ENCODE data around the gene PCGF1. TPM values are rescaled to one million over a fixed set of nuclear protein-coding genes. Genes with fewer than 3 reads are reported as not detected.

The PCGF1 gene
- total and polyA plus RNA-seq, 9 of the 15 experiments (the other 6 are each of a cell fraction or from before 2014, with no cell fraction given), result 20.3 to 45.7 (median 29.3) TPM

DNA sequence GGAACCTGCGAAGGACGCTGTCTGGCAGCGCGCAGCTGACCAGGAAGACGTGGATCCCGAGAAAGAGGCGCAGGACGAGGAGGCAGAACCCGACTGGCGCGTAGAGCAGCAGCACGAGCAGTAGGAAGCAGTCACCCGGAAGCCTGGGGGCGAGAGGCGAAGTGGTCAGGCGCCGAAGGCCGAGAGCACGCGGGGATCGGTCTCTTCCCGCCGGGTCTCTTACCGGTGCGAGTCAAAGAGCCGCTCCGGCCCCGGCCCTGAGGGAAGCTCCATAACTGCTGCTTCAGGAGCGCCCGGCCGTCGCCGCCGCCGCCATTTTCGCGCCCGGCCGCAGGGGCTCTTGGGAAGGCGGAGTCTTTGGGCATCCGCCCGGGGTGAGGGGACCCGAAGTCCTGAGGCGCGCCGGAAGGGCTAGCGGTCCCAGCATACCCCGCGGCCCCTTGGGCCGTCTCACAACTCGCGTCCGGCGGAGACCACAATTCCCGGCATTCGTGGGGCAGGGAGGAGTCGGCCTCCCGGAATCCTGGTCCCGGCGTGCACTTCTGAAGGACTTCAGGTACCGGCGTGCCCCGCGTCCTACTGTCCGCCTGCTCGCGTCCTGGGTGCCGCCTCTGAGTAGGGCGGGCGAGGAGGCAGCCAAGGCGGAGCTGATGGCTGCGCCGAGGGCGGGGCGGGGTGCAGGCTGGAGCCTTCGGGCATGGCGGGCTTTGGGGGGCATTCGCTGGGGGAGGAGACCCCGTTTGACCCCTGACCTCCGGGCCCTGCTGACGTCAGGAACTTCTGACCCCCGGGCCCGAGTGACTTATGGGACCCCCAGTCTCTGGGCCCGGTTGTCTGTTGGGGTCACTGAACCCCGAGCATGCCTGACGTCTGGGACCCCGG is 22.1 kb upstream of the PCGF1 start, which contains the start of the genes AUP1 and HTRA2 (continued):
- TF ChIP-seq ZNF280B (CRISPR knock-in tag; IDR thresholded peaks at IDR 0.05) (no peak), ZFPM2 (CRISPR knock-in tag; IDR thresholded peaks at IDR 0.05) (no peak), TOE1 (IDR thresholded peaks at IDR 0.05; ENCODE audit: borderline replicate concordance) (no peak), TOE1 (CRISPR knock-in tag; IDR thresholded peaks at IDR 0.05; ENCODE audit: borderline replicate concordance, low read depth) (no peak), MBD2 (IDR thresholded peaks at IDR 0.05; ENCODE audit: borderline replicate concordance, low read depth) (peak; percentile 90), RBM39 (optimal IDR thresholded peaks at IDR 0.05; ENCODE audit: low read depth, low read length) (no peak), ESRRB (CRISPR knock-in tag; IDR thresholded peaks at IDR 0.05; ENCODE audit: borderline replicate concordance) (no peak), SMARCA5 (IDR thresholded peaks at IDR 0.05) (no peak), RFX7 (CRISPR knock-in tag; IDR thresholded peaks at IDR 0.05) (no peak), FOSL1 (tag; conservative IDR thresholded peaks at IDR 0.05) (no peak), TFE3 (CRISPR knock-in tag; IDR thresholded peaks at IDR 0.05) (no peak), NFE2 (IDR thresholded peaks at IDR 0.05; ENCODE audit: low read depth) (no peak), ZNF589 (CRISPR knock-in tag; IDR thresholded peaks at IDR 0.05; ENCODE audit: low read depth) (peak; percentile 57; the same call in 1 of the 2 replicates), ZNF282 (CRISPR knock-in tag; IDR thresholded peaks at IDR 0.05) (no peak), NR2C1 (IDR thresholded peaks at IDR 0.05) (peak; percentile 88), NR2C1 (tag; IDR thresholded peaks at IDR 0.05) (peak; percentile 90), THAP12 (CRISPR knock-in tag; IDR thresholded peaks at IDR 0.05) (0 out of 2 replicates have a peak, but pooled peaks have one; percentile 61), FOXP1 (CRISPR knock-in tag; IDR thresholded peaks at IDR 0.05) (peak; percentile 74; the same call in 1 of the 2 replicates)
- TF ChIP-seq, protein P1, sequence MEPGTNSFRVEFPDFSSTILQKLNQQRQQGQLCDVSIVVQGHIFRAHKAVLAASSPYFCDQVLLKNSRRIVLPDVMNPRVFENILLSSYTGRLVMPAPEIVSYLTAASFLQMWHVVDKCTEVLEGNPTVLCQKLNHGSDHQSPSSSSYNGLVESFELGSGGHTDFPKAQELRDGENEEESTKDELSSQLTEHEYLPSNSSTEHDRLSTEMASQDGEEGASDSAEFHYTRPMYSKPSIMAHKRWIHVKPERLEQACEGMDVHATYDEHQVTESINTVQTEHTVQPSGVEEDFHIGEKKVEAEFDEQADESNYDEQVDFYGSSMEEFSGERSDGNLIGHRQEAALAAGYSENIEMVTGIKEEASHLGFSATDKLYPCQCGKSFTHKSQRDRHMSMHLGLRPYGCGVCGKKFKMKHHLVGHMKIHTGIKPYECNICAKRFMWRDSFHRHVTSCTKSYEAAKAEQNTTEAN (CRISPR knock-in tag; IDR thresholded peaks at IDR 0.05), result no peak
- TF ChIP-seq, protein P2, sequence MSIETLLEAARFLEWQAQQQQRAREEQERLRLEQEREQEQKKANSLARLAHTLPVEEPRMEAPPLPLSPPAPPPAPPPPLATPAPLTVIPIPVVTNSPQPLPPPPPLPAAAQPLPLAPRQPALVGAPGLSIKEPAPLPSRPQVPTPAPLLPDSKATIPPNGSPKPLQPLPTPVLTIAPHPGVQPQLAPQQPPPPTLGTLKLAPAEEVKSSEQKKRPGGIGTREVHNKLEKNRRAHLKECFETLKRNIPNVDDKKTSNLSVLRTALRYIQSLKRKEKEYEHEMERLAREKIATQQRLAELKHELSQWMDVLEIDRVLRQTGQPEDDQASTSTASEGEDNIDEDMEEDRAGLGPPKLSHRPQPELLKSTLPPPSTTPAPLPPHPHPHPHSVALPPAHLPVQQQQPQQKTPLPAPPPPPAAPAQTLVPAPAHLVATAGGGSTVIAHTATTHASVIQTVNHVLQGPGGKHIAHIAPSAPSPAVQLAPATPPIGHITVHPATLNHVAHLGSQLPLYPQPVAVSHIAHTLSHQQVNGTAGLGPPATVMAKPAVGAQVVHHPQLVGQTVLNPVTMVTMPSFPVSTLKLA (conservative IDR thresholded peaks at IDR 0.05), result peak; percentile 52 to 80

All from K562 (cell line).